BE2C (cell line): ENCODE data around the gene CAPN5.

Experiments
- DNase-seq: peaks from one replicate; pipeline ENCODE4 v3.0.0-alpha.2; 2020
- H3K27me3 ChIP-seq: fragments of 250-450 bp; sonication (Bioruptor Pico); 2 replicates; pipeline ENCODE4 v1.5.1; 2020; ENCODE audit warnings: mild to moderate bottlenecking
- H3K36me3 ChIP-seq: fragments of 250-450 bp; sonication (Bioruptor Pico); 2 replicates; pipeline ENCODE4 v1.5.1; 2020; ENCODE audit warnings: mild to moderate bottlenecking
- H3K4me1 ChIP-seq: fragments of 250-450 bp; sonication (Bioruptor Pico); 2 replicates; pipeline ENCODE4 v1.5.1; 2020
- H3K4me3 ChIP-seq: 2 replicates; pipeline ENCODE4 v1.5.1; 2011; ENCODE audit warnings: low read depth, low read length
- H3K9me3 ChIP-seq: fragments of 250-450 bp; sonication (Bioruptor Pico); 2 replicates; pipeline ENCODE4 v1.5.1; 2020
- CTCF ChIP-seq: IDR thresholded peaks from 2 replicates; pipeline ENCODE4 v1.5.1; 2012; ENCODE audit warnings: mild to moderate bottlenecking, low read depth, low read length

CAPN5 gene

GRCh38 chr11:77150836-77151235 lies 84.1 kb downstream of the CAPN5 start:
- H3K36me3 ChIP-seq, result no peaks in the 10 kb centered on the region

GRCh38 chr11:77151804-77152509 lies 85.2 kb downstream of the CAPN5 start:
- Histone ChIP-seq H3K4me1 (no peaks in the 10 kb centered on the region), H3K36me3 (no peaks in the 10 kb centered on the region), H3K4me3 (no peak overlapping the region), H3K27me3 (no peaks in the 10 kb centered on the region), H3K9me3 (no peaks in the 10 kb centered on the region)
- DNase-seq, result no peak
- TF ChIP-seq CTCF, result no peak

More at GRCh38 chr11:77150836-77151235, 84.1 kb downstream of the CAPN5 start:
- Histone ChIP-seq H3K4me3 (no peak overlapping the region), H3K27me3 (no peaks in the 10 kb centered on the region), H3K9me3 (no peaks in the 10 kb centered on the region), H3K4me1 (no peaks in the 10 kb centered on the region)
- DNase-seq, result no peak
- TF ChIP-seq CTCF, result no peak

- Histone ChIP-seq H3K4me3 (no peak overlapping the region), H3K27me3 (no peaks in the 10 kb centered on the region), H3K9me3 (no peaks in the 10 kb centered on the region), H3K36me3 (no peaks in the 10 kb centered on the region), H3K4me1 (no peaks in the 10 kb centered on the region)
- no peak for TF ChIP-seq CTCF
- no peak for DNase-seq
These were observed 86.1 kb downstream of the CAPN5 start for GRCh38 chr11:77152846-77153245.

- H3K27me3 ChIP-seq, result no peaks in the 10 kb centered on the region
- no peaks in the 10 kb centered on the region for H3K9me3 ChIP-seq
- no peak for TF ChIP-seq CTCF
- no peak overlapping the region for H3K4me3 ChIP-seq
- H3K4me1 ChIP-seq, result no peaks in the 10 kb centered on the region
- DNase-seq, result no peak
- H3K36me3 ChIP-seq, result no peaks in the 10 kb centered on the region
These were observed 86.8 kb downstream of the CAPN5 start for GRCh38 chr11:77153276-77154185.

- Histone ChIP-seq H3K9me3 (no peaks in the 10 kb centered on the region), H3K27me3 (no peaks in the 10 kb centered on the region), H3K4me1 (no peaks in the 10 kb centered on the region), H3K36me3 (no peaks in the 10 kb centered on the region), H3K4me3 (no peak overlapping the region)
- DNase-seq, result no peak
- no peak for TF ChIP-seq CTCF
These were observed 87.8 kb downstream of the CAPN5 start for GRCh38 chr11:77154381-77155081.
